Body of pancreas (tissue), 4 donors: ENCODE measurements around the gene AHI1.

ENCODE experiments used
- POLR2A ChIP-seq, 3 donors: fragments of 450-650 bp; IDR thresholded peaks; one replicate each; pipeline ENCODE4 v1.6.1; 2016; ENCODE audit warnings: antibody characterized with exemption in 3 of 3, mild to moderate bottlenecking in 2 of 3
- TF ChIP-seq, protein P1 (sequence below), 7 experiments: fragments of 450-650 bp in 4 of 7; fragments of 200-600 bp in 3 of 7; sonication (generic) in 3 of 7; IDR thresholded peaks; one replicate each; pipeline ENCODE4 v1.5.1; 2016 to 2019; ENCODE audit warnings: antibody characterized with exemption in 7 of 7

DNA sequence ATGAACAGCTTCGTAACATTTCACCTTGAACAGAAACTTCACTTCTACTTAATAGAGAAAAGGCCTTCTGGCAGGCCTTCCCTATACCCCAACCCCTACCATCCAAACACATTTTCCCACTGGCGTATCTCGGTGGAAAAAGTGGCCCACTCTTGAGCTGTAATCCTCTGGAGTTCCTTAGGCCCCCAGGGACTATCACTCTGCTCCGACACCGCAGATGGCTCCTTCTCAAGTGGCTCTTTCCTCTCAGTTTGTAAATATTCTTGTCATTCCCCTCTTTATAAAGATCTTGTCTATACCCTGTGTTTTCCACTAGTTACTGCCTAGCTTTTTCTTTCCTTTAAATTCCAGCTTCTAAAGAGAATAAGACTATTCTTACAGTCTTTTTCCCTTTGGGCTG is 207.7 kb downstream of the AHI1 start:
- no peak for TF ChIP-seq POLR2A (IDR thresholded peaks at IDR 0.05)
- TF ChIP-seq, protein P1, sequence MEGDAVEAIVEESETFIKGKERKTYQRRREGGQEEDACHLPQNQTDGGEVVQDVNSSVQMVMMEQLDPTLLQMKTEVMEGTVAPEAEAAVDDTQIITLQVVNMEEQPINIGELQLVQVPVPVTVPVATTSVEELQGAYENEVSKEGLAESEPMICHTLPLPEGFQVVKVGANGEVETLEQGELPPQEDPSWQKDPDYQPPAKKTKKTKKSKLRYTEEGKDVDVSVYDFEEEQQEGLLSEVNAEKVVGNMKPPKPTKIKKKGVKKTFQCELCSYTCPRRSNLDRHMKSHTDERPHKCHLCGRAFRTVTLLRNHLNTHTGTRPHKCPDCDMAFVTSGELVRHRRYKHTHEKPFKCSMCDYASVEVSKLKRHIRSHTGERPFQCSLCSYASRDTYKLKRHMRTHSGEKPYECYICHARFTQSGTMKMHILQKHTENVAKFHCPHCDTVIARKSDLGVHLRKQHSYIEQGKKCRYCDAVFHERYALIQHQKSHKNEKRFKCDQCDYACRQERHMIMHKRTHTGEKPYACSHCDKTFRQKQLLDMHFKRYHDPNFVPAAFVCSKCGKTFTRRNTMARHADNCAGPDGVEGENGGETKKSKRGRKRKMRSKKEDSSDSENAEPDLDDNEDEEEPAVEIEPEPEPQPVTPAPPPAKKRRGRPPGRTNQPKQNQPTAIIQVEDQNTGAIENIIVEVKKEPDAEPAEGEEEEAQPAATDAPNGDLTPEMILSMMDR (IDR thresholded peaks at IDR 0.05) = no peak
